Measurements from ENCODE around the gene FASTK.

The FASTK gene

GRCh38 chr7:151068069-151068773, 12.4 kb downstream of the FASTK start:
- DNase-seq, result no peak

GRCh38 chr7:151066273-151066974, 14.2 kb downstream of the FASTK start:
- DNase-seq, result no peak

DNA sequence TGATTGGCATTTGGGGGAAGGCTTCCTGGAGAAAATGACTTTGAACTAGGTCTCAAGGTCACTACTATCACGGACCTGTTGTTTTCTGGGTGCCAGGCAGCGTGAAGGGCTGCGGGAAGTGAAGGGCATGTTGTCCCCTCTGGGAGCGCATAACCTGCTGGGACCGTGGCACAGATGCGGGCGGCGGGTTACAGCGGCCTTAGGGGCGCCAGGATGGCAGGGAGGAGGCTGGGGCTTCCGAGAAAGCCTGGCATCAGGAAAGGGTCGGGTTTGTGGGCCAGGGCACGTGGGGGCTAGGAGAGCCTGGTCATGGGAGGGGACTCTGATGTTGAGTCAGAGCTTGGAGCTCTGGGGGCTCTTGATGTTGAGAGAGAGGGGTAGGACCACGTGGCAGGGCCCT, 15.1 kb downstream of the FASTK start:
- no peak for DNase-seq

- DNase-seq, result no peak
These were observed 15.6 kb downstream of the FASTK start for GRCh38 chr7:151064993-151065392.

DNA sequence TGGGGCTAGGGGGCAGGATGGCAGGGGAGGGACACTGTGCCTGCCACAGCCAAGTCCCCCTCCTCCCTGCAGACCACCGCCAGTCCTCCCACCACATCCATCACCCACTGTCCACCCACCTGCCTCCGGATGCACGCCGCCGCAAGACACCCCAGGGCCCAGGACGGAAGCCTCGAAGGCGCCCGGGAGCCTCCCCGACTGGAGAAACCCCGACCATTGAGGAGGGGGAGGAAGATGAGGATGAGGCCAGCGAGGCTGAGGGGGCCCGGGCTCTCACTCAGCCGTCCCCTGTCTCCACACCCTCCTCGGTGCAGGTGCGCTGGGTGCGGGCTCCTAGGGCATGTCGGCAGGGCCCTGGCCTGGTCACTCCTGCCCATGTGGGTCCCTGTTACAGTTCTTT, 16.2 kb downstream of the FASTK start:
- no peak for DNase-seq

DNA sequence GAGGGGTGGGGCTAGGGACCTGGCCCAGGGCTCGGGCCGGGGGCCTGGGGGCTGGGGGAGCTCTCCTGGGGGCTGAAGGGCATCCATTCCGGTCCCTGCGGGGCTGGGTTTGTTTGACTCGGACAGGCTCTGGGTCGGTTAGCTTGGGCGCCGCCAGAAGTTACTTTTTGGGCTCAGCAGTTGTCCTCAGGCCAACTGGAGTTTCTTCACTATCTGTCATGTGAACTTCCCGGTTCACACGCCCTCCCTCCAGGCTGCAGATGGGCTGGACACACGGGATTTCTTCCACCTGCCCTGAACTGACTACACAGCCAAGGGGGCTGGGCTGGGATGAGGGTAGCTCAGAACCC, 17.4 kb downstream of the FASTK start:
- no peak for DNase-seq

GRCh38 chr7:151062399-151063211, 18.0 kb downstream of the FASTK start:
- DNase-seq, result peak in 1 of 51 donors; percentile 34

DNA sequence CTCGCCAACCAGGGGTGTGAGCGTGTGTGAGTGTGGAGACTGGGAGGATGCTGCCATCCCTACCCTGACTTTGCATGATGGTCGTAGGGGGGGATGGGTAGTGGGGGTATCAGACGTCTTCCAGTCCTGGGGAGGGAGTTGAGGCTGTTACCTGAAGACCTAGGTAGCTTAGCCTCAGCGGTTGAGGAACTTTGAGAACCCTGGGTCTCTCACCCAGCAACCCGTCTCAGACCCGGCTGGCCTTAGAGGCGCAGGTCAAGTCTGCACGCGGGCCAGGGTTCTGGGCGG, 18.6 kb downstream of the FASTK start:
- DNase-seq, result no peak

- DNase-seq, result no peak
These were observed 19.1 kb downstream of the FASTK start for GRCh38 chr7:151061213-151062110.

- peak in 28 of 51 donors; percentile 6 to 73 (median 36) for DNase-seq
These were observed 20.0 kb downstream of the FASTK start for GRCh38 chr7:151060416-151061212.

GRCh38 chr7:151060113-151060415, 20.5 kb downstream of the FASTK start:
- peak in 2 of 51 donors; percentile 33 to 65 for DNase-seq

DNA sequence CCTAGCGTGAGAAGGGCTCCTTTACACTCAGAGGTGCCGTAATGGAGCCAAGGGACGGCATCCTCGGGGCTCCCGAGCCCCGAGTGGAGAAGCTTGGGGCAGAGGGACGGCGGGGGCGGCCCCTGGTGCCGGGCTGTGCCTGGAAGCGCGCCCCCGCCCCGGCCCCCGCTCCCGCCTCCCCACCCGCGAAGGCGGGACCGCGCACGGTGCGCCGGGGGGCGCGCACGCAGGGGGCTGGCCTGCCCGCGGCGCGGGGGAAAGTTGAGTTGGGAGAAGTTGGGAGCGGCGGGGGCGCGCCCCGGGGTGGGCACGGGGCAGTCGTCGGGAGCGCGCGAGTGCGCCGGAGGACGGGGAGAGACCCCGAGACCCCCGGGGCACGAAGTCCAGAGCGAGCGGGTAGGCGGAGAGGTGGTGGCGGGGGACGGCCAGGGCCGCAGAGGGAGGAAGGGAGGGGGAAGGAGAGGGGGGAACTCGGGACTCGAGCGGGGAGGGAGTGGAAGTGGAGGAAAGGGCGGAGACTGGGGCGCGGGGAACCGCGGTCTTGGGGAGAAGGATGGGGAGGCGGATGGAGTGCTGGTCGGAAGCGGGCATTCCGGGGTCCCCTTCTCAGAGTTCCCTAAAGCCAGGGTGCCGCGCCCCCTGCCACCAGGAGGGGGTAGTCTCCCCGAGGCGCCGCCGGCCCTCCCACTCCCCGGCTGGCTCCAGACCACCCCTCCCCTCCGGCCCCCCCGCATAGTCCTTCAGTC, 21.1 kb downstream of the FASTK start, which contains the start of gene SLC4A2:
Gene SLC4A2 (plus strand): TSS at position 223 of the 746 bp plus-strand sequence. CDS start 2,399 bp downstream, outside the sequence.
- peak; percentile 31 to 94 (median 80) for DNase-seq

DNA sequence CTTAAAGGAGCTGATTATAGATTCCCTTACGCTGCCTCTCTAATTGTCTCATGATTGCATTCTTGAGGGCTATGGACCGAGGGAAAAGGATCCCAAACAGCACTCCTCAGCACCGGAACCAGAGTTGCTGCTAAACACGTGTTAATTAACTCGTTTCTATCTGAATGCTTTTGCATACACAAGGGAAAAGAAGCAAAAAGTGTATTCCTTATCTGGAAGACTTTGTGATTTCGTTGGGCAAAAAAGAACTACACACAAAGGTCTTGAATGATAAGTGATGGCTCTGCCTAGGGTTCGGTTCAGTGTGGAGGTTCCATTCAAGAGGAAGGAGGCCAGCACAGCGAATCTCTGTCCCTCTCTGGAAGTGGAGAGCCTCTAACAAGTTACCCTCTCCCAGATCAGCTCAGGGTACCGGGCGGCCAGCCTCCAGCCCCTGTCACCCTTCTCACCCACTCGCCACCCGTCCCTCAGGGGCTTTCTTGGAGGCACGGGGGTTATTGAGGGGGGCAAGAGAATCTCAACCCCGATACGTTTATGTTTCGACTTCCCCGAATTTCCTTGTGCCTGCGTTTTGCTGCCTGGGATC, 21.7 kb downstream of the FASTK start:
- peak in 4 of 51 donors; percentile 59 to 82 (median 66) for DNase-seq

GRCh38 chr7:151057989-151058780, 22.4 kb downstream of the FASTK start:
- DNase-seq, result peak; percentile 77 to 100 (median 98)

- DNase-seq, result no peak
These were observed 23.1 kb downstream of the FASTK start, which contains the start of gene CDK5 for GRCh38 chr7:151057506-151057988. TSS of gene CDK5 (minus strand) at chr7:151057897. CDS start at chr7:151057848, 49 bp downstream.

- DNase-seq, result peak in 1 of 51 donors; percentile 21
These were observed 23.7 kb downstream of the FASTK start for GRCh38 chr7:151056666-151057505.

DNA sequence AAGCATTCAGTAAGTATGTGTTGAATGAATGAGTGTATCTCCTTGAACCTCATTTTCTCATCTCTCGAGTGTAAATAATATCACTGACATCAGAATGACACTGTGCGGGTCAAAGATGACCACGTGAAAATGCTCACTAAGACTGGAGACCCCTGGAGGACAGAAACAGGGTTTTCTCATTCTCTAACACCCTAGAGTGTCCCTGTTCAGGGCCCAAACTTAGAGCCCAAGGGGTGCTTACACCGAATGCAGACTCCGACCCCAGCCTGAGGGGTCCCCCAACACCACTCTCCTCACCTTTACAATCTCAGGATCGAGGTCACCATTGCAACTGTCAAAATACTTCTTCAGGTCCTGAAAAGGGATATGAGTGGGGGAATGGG, 24.3 kb downstream of the FASTK start:
- DNase-seq, result no peak

Data from hypothalamus (tissue), 51 donors.